ENCODE measurements around the gene SLC1A2.

SLC1A2 gene

DNA sequence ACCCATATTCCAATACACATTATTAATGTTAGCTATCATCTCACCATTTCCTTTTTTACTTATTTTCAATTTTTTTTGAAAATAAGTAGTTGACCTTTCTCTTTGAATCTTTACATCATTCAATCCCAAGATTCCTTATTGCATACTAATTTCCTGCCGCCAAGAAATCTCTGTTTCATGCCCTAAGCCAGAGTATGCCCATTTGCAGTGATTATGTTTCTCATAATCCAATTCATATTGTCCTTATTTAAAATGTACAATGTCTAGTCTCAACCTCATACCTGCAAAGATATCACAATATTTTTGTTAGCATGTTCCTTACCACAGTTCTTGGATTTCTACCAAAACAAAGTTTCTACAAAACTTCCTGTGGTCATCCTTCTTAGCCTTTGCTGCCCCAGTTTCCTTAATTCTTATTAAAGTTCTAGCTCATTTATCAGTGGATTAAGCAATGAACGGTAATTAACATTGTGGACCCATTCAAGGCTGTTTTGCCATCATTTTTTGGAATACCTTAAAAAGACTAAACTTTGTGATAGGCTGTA, 205.1 kb downstream of the SLC1A2 start:
- no peak for DNase-seq

GRCh38 chr11:35211952-35212351, 207.4 kb downstream of the SLC1A2 start:
- DNase-seq, result no peak

DNA sequence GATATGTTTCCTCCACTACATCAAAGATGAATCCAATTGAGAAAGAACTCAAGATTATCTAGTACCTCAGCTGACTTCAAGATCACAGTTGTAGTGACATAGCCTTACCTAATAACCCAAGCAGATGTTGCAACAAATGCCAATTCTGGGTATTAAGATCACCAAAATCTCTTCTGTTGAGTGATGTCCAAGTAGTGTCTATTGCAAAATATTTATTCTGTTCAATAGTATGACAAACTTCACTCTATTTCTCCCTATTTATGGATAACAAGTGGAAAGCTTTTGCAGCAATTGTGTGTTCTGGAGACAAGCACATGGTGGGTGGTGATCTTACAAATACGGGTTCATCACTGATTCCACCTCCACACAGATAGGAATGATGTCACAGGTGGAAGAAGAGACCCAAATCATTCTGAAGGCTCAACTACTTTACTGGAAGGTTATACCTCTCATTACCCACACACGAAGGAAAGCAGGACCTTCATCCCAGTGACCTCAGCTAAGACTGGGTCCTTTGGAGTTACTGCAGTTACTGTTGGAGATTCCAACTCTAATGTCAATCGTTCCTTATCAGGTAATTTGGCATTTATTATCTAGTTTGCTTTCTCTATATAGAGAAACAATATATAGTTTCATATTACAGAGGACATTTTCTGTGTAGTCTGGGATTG, 208.3 kb downstream of the SLC1A2 start:
- no peak for DNase-seq

DNA sequence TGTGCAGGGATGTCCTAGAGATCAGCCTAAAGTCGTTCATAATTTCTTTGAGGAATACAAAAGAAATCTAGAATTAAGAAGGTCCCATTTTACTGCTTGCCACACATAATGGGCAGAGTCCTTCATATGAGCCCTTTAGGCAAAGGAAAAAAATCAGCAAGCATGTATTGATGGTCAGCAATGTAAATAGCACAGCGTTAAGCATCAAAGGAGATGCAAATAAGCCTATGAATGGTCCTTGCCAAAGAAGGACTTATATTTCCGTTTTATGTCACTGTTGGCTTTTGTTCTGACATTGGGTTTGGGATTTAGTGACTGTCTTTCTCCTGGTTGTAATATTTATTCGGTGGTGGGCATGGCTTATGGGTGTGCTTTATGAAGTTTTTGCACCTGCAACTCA, 210.6 kb downstream of the SLC1A2 start:
- no peak for DNase-seq

- no peak for DNase-seq
Measured at GRCh38 chr11:35207471-35208403, 211.6 kb downstream of the SLC1A2 start.

DNA sequence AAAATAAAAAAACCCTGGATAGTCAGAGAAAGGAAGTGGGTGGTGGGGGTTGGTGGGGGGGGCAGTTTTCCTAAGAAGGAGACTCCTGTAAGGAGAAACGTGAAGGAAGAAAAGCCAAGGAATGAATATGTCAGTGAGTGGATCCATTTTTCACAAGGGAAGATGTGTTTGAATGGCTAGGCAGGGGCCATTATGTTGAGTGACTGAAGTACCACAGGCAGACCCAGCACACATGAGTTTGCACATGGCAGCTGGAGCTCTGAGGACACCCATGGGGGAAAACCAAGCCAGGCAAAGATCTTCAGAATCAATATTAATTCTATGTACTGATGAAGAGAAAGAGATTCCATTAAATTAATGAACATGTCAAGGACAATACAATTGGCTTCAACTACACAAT, 212.7 kb downstream of the SLC1A2 start:
- DNase-seq, result no peak

DNA sequence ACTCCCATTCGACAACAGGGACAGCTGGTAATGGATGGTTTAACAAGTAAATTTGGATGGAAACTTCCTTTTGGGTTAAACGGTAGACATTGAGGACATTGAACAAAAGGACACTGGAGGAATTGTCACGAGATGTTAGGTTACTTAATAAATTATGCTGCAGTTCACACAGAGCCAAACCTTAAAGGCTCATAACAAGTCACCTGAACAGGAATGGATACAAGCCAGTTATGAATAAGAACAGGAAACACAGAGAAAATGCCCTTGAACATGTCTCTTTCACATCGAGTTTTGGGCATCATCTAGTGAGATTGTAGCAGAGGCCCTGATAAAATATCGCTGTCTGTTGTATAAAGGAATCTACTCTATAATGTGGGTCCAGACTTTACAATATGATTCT, 214.7 kb downstream of the SLC1A2 start:
- no peak for DNase-seq

All from 8988T (cell line).